Prostate gland (tissue), 2 donors: ENCODE results near the gene CPXM2. TPM values are rescaled to one million over a fixed set of nuclear protein-coding genes. Genes with fewer than 3 reads are reported as not detected.

ENCODE experiments used
- DNase-seq: peaks from one replicate; pipeline ENCODE4 v3.0.0-alpha.2; 2019; ENCODE audit warnings: low spot score
- H3K27ac ChIP-seq, 2 donors: fragments of 200-600 bp; sonication (generic); 2 replicates each; pipeline ENCODE4 v1.5.1; 2017 to 2019
- H3K27me3 ChIP-seq: fragments of 200-600 bp; sonication (generic); replicated peaks from 2 replicates; pipeline ENCODE4 v1.5.1; 2019; ENCODE audit not compliant: insufficient read depth
- H3K36me3 ChIP-seq, 2 donors: fragments of 200-600 bp; sonication (generic); 1 replicate in 1 of 2; 2 replicates in 1 of 2; pipeline versions ENCODE4 v1.5.1 to v1.8.1; 2017 to 2019
- H3K4me1 ChIP-seq: fragments of 200-600 bp; sonication (generic); replicated peaks from 2 replicates; pipeline ENCODE4 v1.5.1; 2019
- H3K4me3 ChIP-seq, 2 donors: fragments of 200-600 bp; sonication (generic); 2 replicates each; pipeline ENCODE4 v1.5.1; 2017 to 2019
- H3K9me3 ChIP-seq: fragments of 200-600 bp; sonication (generic); 2 replicates; pipeline ENCODE4 v1.5.1; 2017
- CTCF ChIP-seq, 4 experiments: fragments of 200-600 bp in 2 of 4; fragments of 450-650 bp in 2 of 4; sonication (generic) in 2 of 4; IDR thresholded peaks; 1 replicate in 3 of 4; 2 replicates in 1 of 4; pipeline ENCODE4 v1.5.1; 2016 to 2019; ENCODE audit warnings: antibody characterized with exemption in 4 of 4, mild to moderate bottlenecking in 2 of 4, moderate library complexity in 2 of 4
- POLR2A ChIP-seq: fragments of 450-650 bp; IDR thresholded peaks from one replicate; pipeline ENCODE4 v1.6.1; 2016; ENCODE audit warnings: antibody characterized with exemption, mild to moderate bottlenecking
- POLR2AphosphoS5 ChIP-seq: sonication (generic); formaldehyde crosslinking; IDR thresholded peaks from one replicate; pipeline ENCODE4 v1.6.1; 2017; ENCODE audit warnings: antibody characterized with exemption
- WGBS: methylation state at CpG from one replicate; pipeline ENCODE4 v1.1.5; 2018; 5-methylcytosine and 5-hydroxymethylcytosine counted together
- intact Hi-C: fragments of 100-400 bp; cut with DNase I; formaldehyde crosslinking; loops from one replicate; pipeline ENCODE4 v1.14.2; 2022
- total RNA-seq, 2 donors: library from RNA; depleted of rRNA; stranded (reverse); fragments of >200 nt; gene quantifications; one replicate each; pipeline ENCODE4 v1.1.0, GENCODE V29; 2016

CPXM2 gene
- total RNA-seq, 2 donors from 2014 or later: 5.4 to 27.4 TPM

GRCh38 chr10:123897146-123897545 lies 5.5 kb upstream of the CPXM2 start:
- intact Hi-C loops: no loop called here
- Histone ChIP-seq H3K4me3 (no peak overlapping the region), H3K36me3 (no peaks in the 10 kb centered on the region), H3K9me3 (no peaks in the 10 kb centered on the region), H3K27me3 (no peaks in the 10 kb centered on the region), H3K4me1 (no peaks in the 10 kb centered on the region), H3K27ac (no peak overlapping the region)
- TF ChIP-seq CTCF (IDR thresholded peaks at IDR 0.05) (no peak), POLR2A (no peak), POLR2AphosphoS5 (no peak)
- no peak for DNase-seq
- 89% methylated on average over 4 of the region's 4 CpGs for WGBS

GRCh38 chr10:123896246-123896927 lies 4.8 kb upstream of the CPXM2 start:
- Histone ChIP-seq H3K4me1 (no peaks in the 10 kb centered on the region), H3K27me3 (no peaks in the 10 kb centered on the region), H3K27ac (no peak overlapping the region), H3K4me3 (no peak overlapping the region), H3K9me3 (no peaks in the 10 kb centered on the region), H3K36me3 (no peaks in the 10 kb centered on the region)
- intact Hi-C loops: no loop called here
- 64% methylated on average over 4 of the region's 4 CpGs for WGBS
- no peak for DNase-seq
- TF ChIP-seq CTCF (IDR thresholded peaks at IDR 0.05) (no peak), POLR2AphosphoS5 (no peak), POLR2A (no peak)

GRCh38 chr10:123893651-123894050 lies 2.0 kb upstream of the CPXM2 start:
- no peak for TF ChIP-seq POLR2AphosphoS5
- TF ChIP-seq POLR2A: no peak
- TF ChIP-seq CTCF (IDR thresholded peaks at IDR 0.05): no peak
- Histone ChIP-seq H3K4me1 (no peaks in the 10 kb centered on the region), H3K36me3 (no peaks in the 10 kb centered on the region), H3K27ac (no peak overlapping the region), H3K4me3 (no peak overlapping the region), H3K27me3 (no peaks in the 10 kb centered on the region), H3K9me3 (no peaks in the 10 kb centered on the region)
- DNase-seq: no peak
- intact Hi-C loops: loop anchor here (5.0 kb wide), 1 partner anchor 69 kb away; no protein-coding TSS in a partner anchor
- 91% methylated on average over 8 of the region's 8 CpGs for WGBS

- H3K9me3 ChIP-seq: no peaks in the 10 kb centered on the region
- H3K27ac ChIP-seq: peak overlapping the region; percentile 55 to 65
- no peaks in the 10 kb centered on the region for H3K4me1 ChIP-seq
- TF ChIP-seq POLR2A (no peak), CTCF (IDR thresholded peaks at IDR 0.05) (no peak), POLR2AphosphoS5 (no peak)
- H3K27me3 ChIP-seq: no peaks in the 10 kb centered on the region
- 70% methylated on average over 6 of the region's 6 CpGs for WGBS
- DNase-seq: no peak
- H3K4me3 ChIP-seq: peak overlapping the region; percentile 19 to 20
- no peaks in the 10 kb centered on the region for H3K36me3 ChIP-seq
- intact Hi-C loops: loop anchor here (5.0 kb wide), 1 partner anchor 72 kb away; no protein-coding TSS in a partner anchor
Observed at GRCh38 chr10:123890756-123891143, 857 bp downstream of the CPXM2 start.

GRCh38 chr10:123890226-123890625 lies 1.4 kb downstream of the CPXM2 start:
- no peak for TF ChIP-seq CTCF (IDR thresholded peaks at IDR 0.05)
- no peak for TF ChIP-seq POLR2AphosphoS5
- no peak for TF ChIP-seq POLR2A
- Histone ChIP-seq H3K36me3 (no peaks in the 10 kb centered on the region), H3K27ac (peak overlapping the region in 1 of 2 donors; percentile 65), H3K4me3 (no peak overlapping the region), H3K9me3 (no peaks in the 10 kb centered on the region), H3K4me1 (no peaks in the 10 kb centered on the region), H3K27me3 (no peaks in the 10 kb centered on the region)
- intact Hi-C loops: loop anchor here (5.0 kb wide), 1 partner anchor 72 kb away; no protein-coding TSS in a partner anchor
- DNase-seq: no peak
- 42% methylated on average over 8 of the region's 8 CpGs for WGBS
